Trophoblast cell (in vitro differentiated cells and primary cell): Measurements from ENCODE around the gene LYPD4.

Source experiments
- DNase-seq, 2 donors: peaks; one replicate each; pipeline ENCODE4 v3.0.0-alpha.2; 2016
- H2AFZ ChIP-seq: 2 replicates; pipeline ENCODE4 v1.6.1; 2013; ENCODE audit warnings: low read length, moderate library complexity, mild to moderate bottlenecking; ENCODE audit not compliant: insufficient read depth, poor library complexity
- H2AK5ac ChIP-seq: 2 replicates; pipeline ENCODE4 v1.6.1; 2013; ENCODE audit warnings: mild to moderate bottlenecking, low read length
- H2BK120ac ChIP-seq: 2 replicates; pipeline ENCODE4 v1.6.1; 2013; ENCODE audit warnings: low read length, mild to moderate bottlenecking, moderate library complexity; ENCODE audit not compliant: insufficient read depth, poor library complexity
- H2BK12ac ChIP-seq: 2 replicates; pipeline ENCODE4 v1.6.1; 2013; ENCODE audit warnings: mild to moderate bottlenecking, low read length, moderate library complexity
- H2BK5ac ChIP-seq: 2 replicates; pipeline ENCODE4 v1.6.1; 2013; ENCODE audit warnings: low read length, low read depth, moderate library complexity, mild to moderate bottlenecking; ENCODE audit not compliant: poor library complexity
- H3K14ac ChIP-seq: 2 replicates; pipeline ENCODE4 v1.6.1; 2013; ENCODE audit warnings: mild to moderate bottlenecking, low read length
- H3K18ac ChIP-seq: 2 replicates; pipeline ENCODE4 v1.6.1; 2013; ENCODE audit warnings: mild to moderate bottlenecking, low read length
- H3K23ac ChIP-seq: 2 replicates; pipeline ENCODE4 v1.6.1; 2013; ENCODE audit warnings: low read length
- H3K27ac ChIP-seq: 2 replicates; pipeline ENCODE4 v1.5.1; 2013; ENCODE audit warnings: low read depth, mild to moderate bottlenecking, inconsistent platforms, low read length, moderate library complexity
- H3K27me3 ChIP-seq: 2 replicates; pipeline ENCODE4 v1.6.1; 2013; ENCODE audit warnings: inconsistent platforms, mild to moderate bottlenecking, low read length, moderate library complexity; ENCODE audit not compliant: insufficient read depth
- H3K36me3 ChIP-seq, 2 experiments: 1 replicate in 1 of 2; 2 replicates in 1 of 2; pipeline ENCODE4 v1.6.1; 2013; ENCODE audit warnings: low read length in 2 of 2, mild to moderate bottlenecking in 2 of 2, moderate library complexity in 1 of 2; ENCODE audit not compliant: insufficient read depth in 2 of 2, control insufficient read depth in 1 of 2
- H3K4ac ChIP-seq: 2 replicates; pipeline ENCODE4 v1.6.1; 2013; ENCODE audit warnings: low read depth, mild to moderate bottlenecking, low read length, moderate library complexity
- H3K4me1 ChIP-seq, 2 experiments: 1 replicate in 1 of 2; 2 replicates in 1 of 2; pipeline ENCODE4 v1.6.1; 2013; ENCODE audit warnings: low read length in 2 of 2, mild to moderate bottlenecking in 2 of 2, moderate library complexity in 1 of 2; ENCODE audit not compliant: insufficient read depth in 2 of 2, control insufficient read depth in 1 of 2
- H3K4me2 ChIP-seq: 2 replicates; pipeline ENCODE4 v1.6.1; 2013; ENCODE audit warnings: inconsistent platforms, mild to moderate bottlenecking, low read length, moderate library complexity
- H3K4me3 ChIP-seq: 2 replicates; pipeline ENCODE4 v1.5.1; 2013; ENCODE audit warnings: mild to moderate bottlenecking, low read depth, low read length, inconsistent platforms
- H3K79me1 ChIP-seq: one replicate; pipeline ENCODE4 v1.6.1; 2013; ENCODE audit warnings: low read length
- H3K79me2 ChIP-seq: 2 replicates; pipeline ENCODE4 v1.6.1; 2013; ENCODE audit warnings: low read length, mild to moderate bottlenecking; ENCODE audit not compliant: control insufficient read depth, insufficient read depth, poor library complexity
- H3K9ac ChIP-seq: 2 replicates; pipeline ENCODE4 v1.6.1; 2013; ENCODE audit warnings: mild to moderate bottlenecking, low read length
- H3K9me3 ChIP-seq: 2 replicates; pipeline ENCODE4 v1.6.1; 2013; ENCODE audit warnings: low read depth, mild to moderate bottlenecking, control low read depth, inconsistent platforms, low read length; ENCODE audit not compliant: insufficient read depth
- H4K12ac ChIP-seq: 2 replicates; pipeline ENCODE4 v1.6.1; 2013; ENCODE audit warnings: low read depth, mild to moderate bottlenecking, low read length, moderate library complexity
- H4K8ac ChIP-seq: 2 replicates; pipeline ENCODE4 v1.6.1; 2013; ENCODE audit warnings: low read depth, mild to moderate bottlenecking, low read length, moderate library complexity
- H4K91ac ChIP-seq: one replicate; pipeline ENCODE4 v1.6.1; 2013; ENCODE audit warnings: low read depth, mild to moderate bottlenecking, low read length, moderate library complexity
- WGBS: extraction: QIAGEN DNeasy Blood & Tissue Kit; methylation state at CpG from one replicate; pipeline ENCODE4 v1.1.7; 2013; ENCODE audit warnings: missing lambda C conversion rate; ENCODE audit not compliant: insufficient read length, insufficient coverage; ENCODE audit errors: extremely low coverage; 5-methylcytosine and 5-hydroxymethylcytosine counted together

LYPD4 gene

GRCh38 chr19:41879670-41880328, 35.3 kb upstream of the LYPD4 start:
- Histone ChIP-seq H3K79me1 (peaks cover 15% of the 10 kb centered on the region), H3K4ac (no peak overlapping the region)
- no peak for DNase-seq

GRCh38 chr19:41879080-41879479, 34.6 kb upstream of the LYPD4 start:
- no peaks in the 10 kb centered on the region for H3K9me3 ChIP-seq
- peaks cover 7% of the 10 kb centered on the region for H3K79me2 ChIP-seq
- peaks cover 2% of the 10 kb centered on the region for H3K27me3 ChIP-seq

More at GRCh38 chr19:41879670-41880328, 35.3 kb upstream of the LYPD4 start:
- Histone ChIP-seq H3K9ac (no peak overlapping the region), H3K4me3 (no peak overlapping the region), H3K23ac (no peak overlapping the region), H3K36me3 (no peaks in the 10 kb centered on the region), H3K4me1 (peaks cover 2 to 3% of the 10 kb centered on the region in 2 experiments), H2AFZ (no peak overlapping the region), H3K4me2 (no peak overlapping the region), H3K79me2 (peaks cover 12% of the 10 kb centered on the region), H2BK5ac (no peak overlapping the region), H3K18ac (no peak overlapping the region), H4K8ac (no peak overlapping the region), H4K91ac (no peak overlapping the region), H3K27me3 (peaks cover 2% of the 10 kb centered on the region), H2BK120ac (no peak overlapping the region), H3K14ac (no peak overlapping the region), H2BK12ac (no peak overlapping the region), H4K12ac (no peak overlapping the region), H3K27ac (no peak overlapping the region), H3K9me3 (no peaks in the 10 kb centered on the region), H2AK5ac (no peak overlapping the region)
- WGBS: no CpG with 5 or more reads among the region's 7 CpGs

GRCh38 chr19:41877916-41878905, 33.7 kb upstream of the LYPD4 start:
- H3K9me3 ChIP-seq: no peaks in the 10 kb centered on the region
- no peak overlapping the region for H3K27ac ChIP-seq
- peaks cover 2% of the 10 kb centered on the region for H3K27me3 ChIP-seq
- no peak overlapping the region for H4K8ac ChIP-seq
- no peak overlapping the region for H2AFZ ChIP-seq
- H3K4me2 ChIP-seq: no peak overlapping the region
- no peak overlapping the region for H4K91ac ChIP-seq
- no peaks in the 10 kb centered on the region for H3K4me1 ChIP-seq
- no peak overlapping the region for H3K14ac ChIP-seq
- WGBS: no CpG with 5 or more reads among the region's 17 CpGs
- H2BK12ac ChIP-seq: no peak overlapping the region
- H2BK5ac ChIP-seq: no peak overlapping the region
- no peak for DNase-seq
- H3K4me3 ChIP-seq: no peak overlapping the region
- H3K79me2 ChIP-seq: peaks cover 3% of the 10 kb centered on the region
- H2AK5ac ChIP-seq: no peak overlapping the region
- H3K79me1 ChIP-seq: peaks cover 8% of the 10 kb centered on the region
- H2BK120ac ChIP-seq: no peak overlapping the region
- H3K36me3 ChIP-seq: no peaks in the 10 kb centered on the region
- H4K12ac ChIP-seq: no peak overlapping the region
- no peak overlapping the region for H3K18ac ChIP-seq
- no peak overlapping the region for H3K4ac ChIP-seq
- H3K23ac ChIP-seq: no peak overlapping the region
- peak overlapping the region; percentile 33 for H3K9ac ChIP-seq

More at GRCh38 chr19:41879080-41879479, 34.6 kb upstream of the LYPD4 start:
- peak overlapping the region; percentile 30 for H3K4me3 ChIP-seq
- no peak overlapping the region for H4K8ac ChIP-seq
- H3K79me1 ChIP-seq: peaks cover 12% of the 10 kb centered on the region
- WGBS: no CpG with 5 or more reads among the region's 21 CpGs
- H3K4me1 ChIP-seq: no peaks in the 10 kb centered on the region
- H3K27ac ChIP-seq: no peak overlapping the region
- H4K12ac ChIP-seq: no peak overlapping the region
- no peak overlapping the region for H3K9ac ChIP-seq
- DNase-seq: no peak
- H2BK12ac ChIP-seq: no peak overlapping the region
- H4K91ac ChIP-seq: no peak overlapping the region
- H2AK5ac ChIP-seq: no peak overlapping the region
- no peak overlapping the region for H3K14ac ChIP-seq
- H3K18ac ChIP-seq: no peak overlapping the region
- H3K36me3 ChIP-seq: no peaks in the 10 kb centered on the region
- H3K23ac ChIP-seq: no peak overlapping the region
- no peak overlapping the region for H2AFZ ChIP-seq
- no peak overlapping the region for H2BK5ac ChIP-seq
- H3K4me2 ChIP-seq: no peak overlapping the region
- H2BK120ac ChIP-seq: no peak overlapping the region
- no peak overlapping the region for H3K4ac ChIP-seq

GRCh38 chr19:41876847-41877832, 32.7 kb upstream of the LYPD4 start, which contains the start of gene CD79A:
TSS of gene CD79A (plus strand) at chr19:41877279. CDS start at chr19:41877305, 26 bp downstream.
- Histone ChIP-seq H4K8ac (no peak within 1 kb of the TSS), H3K79me2 (no peaks in the 10 kb centered on the region), H3K27me3 (peaks cover 2% of the 10 kb centered on the region), H3K27ac (no peak within 1 kb of the TSS), H2BK12ac (no peak within 1 kb of the TSS), H3K4me3 (no peak within 1 kb of the TSS), H2BK120ac (no peak within 1 kb of the TSS), H4K91ac (no peak within 1 kb of the TSS), H2BK5ac (no peak within 1 kb of the TSS), H3K4me1 (no peaks in the 10 kb centered on the region), H3K9ac (no peak within 1 kb of the TSS), H3K79me1 (no peaks in the 10 kb centered on the region), H3K4ac (no peak within 1 kb of the TSS), H2AK5ac (no peak within 1 kb of the TSS), H3K18ac (no peak within 1 kb of the TSS), H2AFZ (no peak within 1 kb of the TSS), H3K9me3 (no peaks in the 10 kb centered on the region), H3K36me3 (peaks cover 2 to 3% of the 10 kb centered on the region in 2 experiments), H3K14ac (no peak within 1 kb of the TSS), H3K4me2 (no peak within 1 kb of the TSS), H3K23ac (no peak within 1 kb of the TSS), H4K12ac (no peak within 1 kb of the TSS)
- no peak for DNase-seq
- no CpG with 5 or more reads among the region's 9 CpGs for WGBS
